Upper lobe of left lung (tissue), 6 donors: ENCODE data around the gene TPSG1. TPM values are rescaled to one million over a fixed set of nuclear protein-coding genes. Genes with fewer than 3 reads are reported as not detected.
"Not testable (repeated sequence)": the region's sequence is repeated elsewhere in the genome, so short reads cannot be mapped to it uniquely, and the experiment has no call there.

ENCODE experiments used
- ATAC-seq, 2 donors: fragments of 200-7000 bp; cut with Tn5 transposase; one replicate each; pipeline ENCODE4 v1.9.1; 2022; ENCODE audit warnings: mild to moderate bottlenecking in 2 of 2, moderate library complexity in 2 of 2; ENCODE audit not compliant: low FRiP score in 2 of 2
- DNase-seq, 2 donors: peaks; one replicate each; pipeline ENCODE4 v3.0.0-alpha.2; 2019 to 2020
- H3K27ac ChIP-seq, 4 donors: fragments of 200-600 bp; sonication (generic); one replicate each; pipeline ENCODE4 v1.5.1; 2016 to 2019
- H3K27me3 ChIP-seq, 4 donors: fragments of 200-600 bp; sonication (generic); one replicate each; pipeline ENCODE4 v1.5.1; 2017 to 2019
- H3K36me3 ChIP-seq, 4 donors: fragments of 200-600 bp; sonication (generic); one replicate each; pipeline ENCODE4 v1.5.1; 2016 to 2019
- H3K4me1 ChIP-seq, 4 donors: fragments of 200-600 bp; sonication (generic); one replicate each; pipeline ENCODE4 v1.5.1; 2018 to 2019
- H3K4me3 ChIP-seq, 4 donors: fragments of 200-600 bp; sonication (generic); one replicate each; pipeline ENCODE4 v1.5.1; 2017 to 2019; ENCODE audit warnings: mild to moderate bottlenecking in 2 of 4, moderate library complexity in 1 of 4
- H3K9me3 ChIP-seq, 4 donors: fragments of 200-600 bp; sonication (generic); one replicate each; pipeline ENCODE4 v1.5.1; 2018 to 2019
- EP300 ChIP-seq, 4 donors: sonication (generic); formaldehyde crosslinking; IDR thresholded peaks; one replicate each; pipeline ENCODE4 v1.5.1; 2017; ENCODE audit warnings: antibody characterized with exemption in 4 of 4, control low read depth in 2 of 4
- POLR2A ChIP-seq, 4 donors: fragments of 450-650 bp; IDR thresholded peaks; one replicate each; pipeline ENCODE4 v1.5.1; 2016 to 2017; ENCODE audit warnings: antibody characterized with exemption in 4 of 4, mild to moderate bottlenecking in 2 of 4
- POLR2AphosphoS5 ChIP-seq, 2 donors: sonication (generic); formaldehyde crosslinking; IDR thresholded peaks; one replicate each; pipeline ENCODE4 v1.5.1; 2017; ENCODE audit warnings: antibody characterized with exemption in 2 of 2
- WGBS, 2 donors: methylation state at CpG; one replicate each; pipeline ENCODE4 v1.1.5; 2017 to 2018; 5-methylcytosine and 5-hydroxymethylcytosine counted together
- total RNA-seq, 6 donors: library from RNA; depleted of rRNA in 4 of 6; stranded (reverse); fragments of >200 nt in 4 of 6; gene quantifications; one replicate each; pipeline versions ENCODE4 v1.1.0 to v1.2.1, GENCODE V29; 2016 to 2021
- TF ChIP-seq, protein P1 (sequence below), 6 experiments: fragments of 450-650 bp in 4 of 6; fragments of 200-600 bp in 2 of 6; sonication (generic) in 2 of 6; IDR thresholded peaks; one replicate each; pipeline ENCODE4 v1.5.1; 2016 to 2019; ENCODE audit warnings: antibody characterized with exemption in 6 of 6
- donor health status: DM: no; HTN: no; CAD: no; lungs with moderate emphysema.
- donor health status: DM: no; HTN: yes; CAD: no; lungs with severe emphysema.

The TPSG1 gene
- total RNA-seq, 6 donors from 2014 or later = 0.61 to 38.8 (median 3.7) TPM; not detected in 2

DNA sequence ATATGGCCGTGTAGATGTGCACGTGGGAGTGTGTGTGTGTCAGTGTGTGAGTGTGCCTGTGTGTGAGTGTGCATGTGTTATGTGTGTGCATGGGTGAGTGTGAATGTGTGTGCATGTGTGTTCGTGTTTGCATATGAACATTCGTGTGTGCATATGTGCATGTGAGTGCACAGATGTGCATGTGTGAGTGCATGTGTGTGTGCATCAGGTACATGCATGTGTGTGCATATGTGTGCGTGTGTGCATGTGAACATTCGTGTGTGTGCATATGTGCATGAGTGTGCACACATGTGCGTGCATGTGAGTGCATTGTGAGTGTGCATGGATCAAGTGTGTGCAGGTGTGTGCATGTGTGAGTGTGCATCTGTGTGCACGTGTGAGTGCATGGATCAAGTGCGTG, 12.9 kb upstream of the TPSG1 start:
- no peak for ATAC-seq
- no peaks in the 10 kb centered on the region for H3K36me3 ChIP-seq
- no peaks in the 10 kb centered on the region for H3K4me1 ChIP-seq
- no peaks in the 10 kb centered on the region for H3K9me3 ChIP-seq
- H3K27ac ChIP-seq = no peak overlapping the region
- no peaks in the 10 kb centered on the region for H3K27me3 ChIP-seq
- 83 to 84% methylated on average over 9 of the region's 9 CpGs for whole genome bisulfite sequencing, 2 donors
- DNase-seq = no peak
- H3K4me3 ChIP-seq = no peak overlapping the region
- no peak for TF ChIP-seq POLR2A (IDR thresholded peaks at IDR 0.05)
- TF ChIP-seq, protein P1, sequence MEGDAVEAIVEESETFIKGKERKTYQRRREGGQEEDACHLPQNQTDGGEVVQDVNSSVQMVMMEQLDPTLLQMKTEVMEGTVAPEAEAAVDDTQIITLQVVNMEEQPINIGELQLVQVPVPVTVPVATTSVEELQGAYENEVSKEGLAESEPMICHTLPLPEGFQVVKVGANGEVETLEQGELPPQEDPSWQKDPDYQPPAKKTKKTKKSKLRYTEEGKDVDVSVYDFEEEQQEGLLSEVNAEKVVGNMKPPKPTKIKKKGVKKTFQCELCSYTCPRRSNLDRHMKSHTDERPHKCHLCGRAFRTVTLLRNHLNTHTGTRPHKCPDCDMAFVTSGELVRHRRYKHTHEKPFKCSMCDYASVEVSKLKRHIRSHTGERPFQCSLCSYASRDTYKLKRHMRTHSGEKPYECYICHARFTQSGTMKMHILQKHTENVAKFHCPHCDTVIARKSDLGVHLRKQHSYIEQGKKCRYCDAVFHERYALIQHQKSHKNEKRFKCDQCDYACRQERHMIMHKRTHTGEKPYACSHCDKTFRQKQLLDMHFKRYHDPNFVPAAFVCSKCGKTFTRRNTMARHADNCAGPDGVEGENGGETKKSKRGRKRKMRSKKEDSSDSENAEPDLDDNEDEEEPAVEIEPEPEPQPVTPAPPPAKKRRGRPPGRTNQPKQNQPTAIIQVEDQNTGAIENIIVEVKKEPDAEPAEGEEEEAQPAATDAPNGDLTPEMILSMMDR (IDR thresholded peaks at IDR 0.05) = no peak
- no peak for TF ChIP-seq EP300 (IDR thresholded peaks at IDR 0.05)
- no peak for TF ChIP-seq POLR2AphosphoS5 (IDR thresholded peaks at IDR 0.05)

GRCh38 chr16:1236659-1237058, 11.6 kb upstream of the TPSG1 start:
- not testable (repeated sequence) for H3K9me3 ChIP-seq, DNase-seq, H3K4me3 ChIP-seq, H3K4me1 ChIP-seq, H3K36me3 ChIP-seq, H3K27me3 ChIP-seq, H3K27ac ChIP-seq
- ATAC-seq = peak; percentile 42 to 72
- no CpG with 5 or more reads among the region's 29 CpGs for WGBS, 2 donors

- not testable (repeated sequence) for H3K36me3 ChIP-seq, H3K4me1 ChIP-seq, DNase-seq, H3K9me3 ChIP-seq, H3K27ac ChIP-seq, H3K27me3 ChIP-seq, H3K4me3 ChIP-seq
- no CpG with 5 or more reads among the region's 47 CpGs for WGBS, 2 donors
- ATAC-seq = peak in 1 of 2 donors; percentile 18
These were observed 7.1 kb upstream of the TPSG1 start for GRCh38 chr16:1232049-1232748.

DNA sequence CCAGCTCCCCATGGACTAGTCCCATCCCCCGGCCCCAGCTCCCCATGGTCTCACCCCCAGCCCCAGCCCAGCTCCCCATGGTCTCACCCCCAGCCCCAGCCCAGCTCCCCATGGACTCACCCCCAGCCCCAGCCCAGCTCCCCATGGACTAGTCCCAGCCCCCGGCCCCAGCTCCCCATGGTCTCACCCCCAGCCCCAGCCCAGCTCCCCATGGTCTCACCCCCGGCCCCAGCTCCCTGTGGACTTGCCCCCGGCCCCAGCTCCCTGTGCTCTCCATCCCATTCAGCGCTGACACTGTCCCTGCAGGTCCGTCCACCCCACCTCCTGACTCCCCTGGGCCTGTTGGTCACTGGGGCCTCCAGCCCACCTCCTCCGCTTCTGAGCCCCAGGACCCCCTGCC, 6.2 kb upstream of the TPSG1 start:
- H3K36me3 ChIP-seq, H3K27me3 ChIP-seq, H3K9me3 ChIP-seq, H3K4me3 ChIP-seq, ATAC-seq, H3K4me1 ChIP-seq, H3K27ac ChIP-seq: not testable (repeated sequence)
- DNase-seq = peak in 1 of 2 donors; percentile 33
- no CpG with 5 or more reads among the region's 7 CpGs for WGBS, 2 donors

GRCh38 chr16:1230471-1231212, 5.6 kb upstream of the TPSG1 start:
- ATAC-seq, H3K4me1 ChIP-seq, H3K36me3 ChIP-seq, H3K4me3 ChIP-seq, H3K27me3 ChIP-seq, H3K9me3 ChIP-seq, H3K27ac ChIP-seq: not testable (repeated sequence)
- WGBS, 2 donors = 61 to 80% methylated on average over 6 to 15 of the region's 17 CpGs
- DNase-seq = peak in 1 of 2 donors; percentile 47

- not testable (repeated sequence) for H3K4me1 ChIP-seq, H3K36me3 ChIP-seq, H3K4me3 ChIP-seq, H3K27me3 ChIP-seq, ATAC-seq, DNase-seq, H3K27ac ChIP-seq, H3K9me3 ChIP-seq
- WGBS, 2 donors = no CpG with 5 or more reads among the region's 11 CpGs
These were observed 5.0 kb upstream of the TPSG1 start, which contains the start of gene TPSB2 for GRCh38 chr16:1230084-1230470. Gene TPSB2, minus strand, starts transcription at chr16:1230184. Its CDS starts 233 bp downstream, at chr16:1229951.

DNA sequence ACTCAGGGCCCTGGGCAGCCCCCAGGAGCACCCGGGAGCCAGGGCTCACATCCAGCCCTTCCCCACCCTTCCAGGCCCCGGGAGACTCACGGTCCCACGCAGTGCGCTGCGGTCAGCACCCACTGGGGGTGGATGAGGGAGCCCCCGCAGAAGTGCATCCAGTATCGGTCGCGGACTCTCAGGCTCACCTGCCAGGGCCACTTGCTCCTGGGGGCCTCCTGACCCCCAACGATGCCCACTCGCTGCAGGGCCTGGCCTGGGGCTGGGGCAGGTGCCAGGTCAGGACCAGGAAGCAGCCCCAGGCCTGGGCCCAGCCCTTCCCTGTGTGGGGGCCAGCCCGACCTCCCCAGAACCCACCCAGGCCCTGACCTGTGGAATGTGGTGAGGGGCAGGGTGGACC, 4.4 kb upstream of the TPSG1 start:
- DNase-seq = peak in 1 of 2 donors; percentile 27
- not testable (repeated sequence) for H3K36me3 ChIP-seq, H3K27ac ChIP-seq, ATAC-seq, H3K4me3 ChIP-seq, H3K9me3 ChIP-seq, H3K27me3 ChIP-seq, H3K4me1 ChIP-seq
- no CpG with 5 or more reads among the region's 13 CpGs for WGBS, 2 donors

DNA sequence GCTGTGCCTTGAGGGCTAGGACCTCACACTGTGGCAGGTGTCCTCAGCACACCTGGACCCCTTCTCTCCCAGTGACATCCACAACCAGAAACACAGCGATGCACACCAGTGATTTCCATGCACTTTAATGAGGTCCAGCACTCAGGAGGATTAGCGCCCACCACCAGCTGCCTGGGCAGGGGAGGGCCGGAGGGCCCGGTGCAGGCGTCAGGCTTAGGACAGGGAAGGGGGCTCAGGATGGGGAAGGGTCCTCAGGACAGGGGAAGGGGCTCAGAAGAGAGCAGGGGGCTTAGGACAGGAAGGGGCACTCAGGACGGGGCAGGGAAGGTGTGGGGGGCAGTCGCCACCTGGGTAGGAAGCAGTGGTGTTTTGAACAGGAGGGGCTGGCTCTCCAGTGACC, 3.2 kb upstream of the TPSG1 start:
- H3K9me3 ChIP-seq, H3K27ac ChIP-seq, H3K36me3 ChIP-seq, H3K27me3 ChIP-seq, H3K4me1 ChIP-seq, H3K4me3 ChIP-seq: not testable (repeated sequence)
- ATAC-seq = peak in 1 of 2 donors; percentile 12
- 60 to 63% methylated on average over 5 of the region's 7 CpGs for WGBS, 2 donors
- DNase-seq = peak in 1 of 2 donors; percentile 58

DNA sequence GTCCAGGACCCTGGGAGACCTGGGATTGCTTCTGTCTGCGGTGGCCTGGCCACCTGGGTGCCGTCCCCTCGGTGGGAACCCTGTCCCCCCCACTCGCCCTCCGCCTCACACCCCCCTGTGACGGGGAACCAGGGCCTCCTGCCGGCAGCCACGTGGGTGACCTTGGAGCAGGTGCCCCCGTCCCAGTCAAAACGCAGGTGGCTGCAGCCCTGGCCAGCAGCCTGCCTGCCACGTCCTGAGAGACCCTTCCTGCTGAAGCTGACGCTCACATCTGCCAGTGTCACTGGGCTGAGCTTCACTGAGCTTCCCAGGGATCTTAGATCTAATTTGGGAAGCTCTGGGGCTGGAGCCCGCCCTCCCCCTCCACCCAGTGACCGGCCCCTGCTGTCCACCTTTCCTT, 1.6 kb upstream of the TPSG1 start:
- WGBS, 2 donors = 32 to 36% methylated on average over 4 to 9 of the region's 14 CpGs
- DNase-seq = peak in 1 of 2 donors; percentile 61
- H3K27me3 ChIP-seq, H3K27ac ChIP-seq, H3K4me1 ChIP-seq, H3K4me3 ChIP-seq, ATAC-seq, H3K36me3 ChIP-seq, H3K9me3 ChIP-seq: not testable (repeated sequence)

GRCh38 chr16:1225728-1226311, 752 bp upstream of the TPSG1 start:
- not testable (repeated sequence) for H3K9me3 ChIP-seq, H3K4me3 ChIP-seq, H3K36me3 ChIP-seq, ATAC-seq, H3K4me1 ChIP-seq, H3K27me3 ChIP-seq, H3K27ac ChIP-seq
- DNase-seq = peak in 1 of 2 donors; percentile 83
- 37 to 52% methylated on average over 7 to 15 of the region's 24 CpGs for WGBS, 2 donors
